DMS153 (cell line): Measurements from ENCODE around the gene CRAT.

Experiments
- DNase-seq: peaks from one replicate; lab custom pipeline; 2025; lab: John Stamatoyannopoulos, UW

The CRAT gene

GRCh38 chr9:129110740-129111527 lies at the start of gene CRAT, which contains the start of gene PTPA:
Gene CRAT (minus strand): TSS chr9:129110793. CDS start chr9:129110509, 284 bp downstream.
Gene PTPA (plus strand): TSS chr9:129111415. CDS start chr9:129111601, 186 bp downstream.
- DNase-seq, result peak; percentile 82

DNA sequence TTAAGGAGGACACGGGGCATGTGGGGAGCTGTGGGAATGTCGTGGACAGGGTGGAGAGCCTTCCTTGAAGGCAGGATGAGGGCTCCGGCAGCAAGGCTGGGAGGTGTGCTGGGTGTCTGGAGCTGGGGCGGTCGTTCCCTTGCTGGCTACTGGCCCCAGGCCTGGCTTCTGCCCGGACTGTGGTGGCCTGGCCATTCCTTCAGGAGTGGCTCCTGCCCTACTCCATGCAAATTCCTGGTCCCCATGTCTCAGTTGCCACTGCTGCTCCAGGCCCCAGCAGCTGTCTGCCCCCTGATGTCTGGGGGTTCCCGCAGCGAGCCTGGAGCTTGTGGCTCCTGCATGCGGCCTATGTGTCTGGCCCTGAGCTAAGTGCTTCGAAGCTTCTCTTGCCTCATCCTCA lies 45.6 kb upstream of the CRAT start:
- DNase-seq, result no peak

GRCh38 chr9:129154866-129155477 lies 44.4 kb upstream of the CRAT start:
- no peak for DNase-seq

- DNase-seq, result no peak
Measured at GRCh38 chr9:129151469-129151868, 40.9 kb upstream of the CRAT start.

GRCh38 chr9:129150672-129151211 lies 40.1 kb upstream of the CRAT start:
- DNase-seq, result no peak

DNA sequence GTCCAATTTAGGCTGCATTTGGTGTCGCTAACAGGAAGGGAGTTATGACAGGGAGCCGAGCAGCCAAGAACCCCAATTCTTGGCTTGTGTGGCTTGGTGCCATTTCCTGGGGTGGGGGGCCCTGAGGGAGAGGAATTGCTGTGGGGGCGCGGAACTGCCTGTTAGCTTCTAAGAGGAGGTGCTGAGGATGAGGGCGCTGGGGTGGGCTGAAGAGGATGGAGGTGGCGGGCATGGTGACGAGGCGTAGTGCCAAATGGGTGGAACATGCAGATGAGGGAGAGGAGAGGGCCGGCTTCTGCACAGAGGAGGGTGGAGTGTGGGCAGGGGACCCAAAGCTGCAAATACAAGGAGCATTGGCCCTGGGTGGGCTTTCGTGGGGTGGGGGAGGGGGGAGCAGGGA lies 39.5 kb upstream of the CRAT start:
- no peak for DNase-seq

- no peak for DNase-seq
Measured at GRCh38 chr9:129149442-129149841, 38.8 kb upstream of the CRAT start.

DNA sequence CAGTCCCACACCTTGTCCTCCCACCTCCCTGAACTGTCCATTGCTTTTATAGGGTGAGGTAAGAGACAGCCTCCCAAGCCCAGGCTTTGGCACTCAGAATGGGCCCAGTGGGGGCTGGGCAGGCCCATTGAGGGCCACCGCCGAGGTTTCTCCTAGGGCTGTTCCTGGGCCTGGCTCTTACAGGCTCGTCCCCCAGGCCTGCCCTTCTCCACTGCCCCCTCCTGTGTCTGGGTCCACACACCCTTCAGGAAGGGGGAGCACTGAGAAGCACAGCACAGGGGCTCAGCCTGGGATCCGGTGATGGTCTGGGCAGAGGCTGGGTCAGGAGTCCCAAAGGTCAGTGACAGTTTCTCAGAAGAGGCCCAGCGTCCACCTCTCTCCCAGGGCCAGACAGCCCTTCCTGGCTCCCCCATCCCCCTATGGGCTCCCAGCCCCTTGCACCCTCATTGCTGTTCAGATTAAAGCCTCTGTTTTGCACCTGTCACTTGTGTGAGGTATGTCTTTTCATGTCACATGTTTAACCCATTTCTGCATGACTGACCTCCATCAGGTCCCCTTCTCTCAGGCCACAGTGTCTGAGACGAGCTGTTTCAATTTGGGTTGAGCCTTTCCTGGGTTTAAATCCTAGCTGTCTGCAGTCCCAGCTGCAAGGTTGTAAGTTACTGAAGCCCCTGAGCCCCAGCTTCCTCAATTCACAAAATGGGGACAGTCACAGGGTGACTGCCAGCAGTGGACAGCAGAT lies 38.0 kb upstream of the CRAT start:
- DNase-seq, result no peak

DNA sequence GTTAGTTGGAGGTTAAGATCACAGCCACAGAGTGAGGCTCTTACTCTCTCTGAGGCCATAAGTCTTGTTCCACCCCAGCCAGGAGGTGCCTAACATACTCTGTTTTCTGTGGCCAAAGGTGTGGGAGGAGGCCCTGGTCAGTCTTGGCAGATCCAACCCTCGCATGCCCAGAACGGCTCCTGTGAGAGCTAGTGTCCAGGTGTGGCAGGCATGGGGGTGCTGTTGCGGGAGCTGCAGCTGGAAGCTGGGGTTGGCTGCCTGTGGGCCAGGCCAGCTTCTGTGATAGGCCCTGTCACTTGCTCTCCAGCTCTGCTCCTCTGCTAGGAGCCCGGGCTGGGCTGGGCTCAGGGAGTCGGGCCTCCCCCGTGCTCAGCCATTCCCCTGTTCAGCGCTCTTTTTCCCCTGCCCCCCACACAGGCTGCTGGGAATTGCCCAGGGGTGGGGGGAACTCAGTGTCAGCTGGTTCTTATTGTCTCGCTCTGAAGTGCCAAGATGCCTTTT lies 35.9 kb upstream of the CRAT start:
- no peak for DNase-seq

GRCh38 chr9:129145841-129146292 lies 35.3 kb upstream of the CRAT start:
- no peak for DNase-seq

DNA sequence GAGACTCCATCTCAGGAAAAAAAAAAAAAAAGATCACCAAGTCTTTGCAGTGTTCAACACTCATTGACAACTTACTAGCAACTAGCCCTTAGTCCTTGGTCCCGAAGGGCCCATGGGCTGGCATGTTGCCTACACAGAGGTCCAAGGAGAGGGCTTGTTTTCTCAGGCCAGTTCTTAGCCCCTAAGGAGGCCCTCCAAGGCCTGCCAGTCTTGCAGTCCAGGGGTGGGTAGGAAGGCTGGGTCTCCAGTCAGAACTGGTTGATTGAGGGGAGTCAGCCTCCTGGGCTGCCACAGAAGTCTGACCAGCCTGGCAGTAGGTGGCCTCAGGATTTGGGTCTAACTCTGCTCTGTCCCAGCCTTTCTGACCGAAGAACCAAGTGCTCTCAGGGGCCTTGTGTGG lies 34.7 kb upstream of the CRAT start:
- no peak for DNase-seq

- DNase-seq, result peak; percentile 10
Measured at GRCh38 chr9:129143031-129143927, 32.7 kb upstream of the CRAT start.

GRCh38 chr9:129142138-129142935 lies 31.7 kb upstream of the CRAT start:
- no peak for DNase-seq

- DNase-seq, result no peak
Measured at GRCh38 chr9:129141066-129142041, 30.8 kb upstream of the CRAT start.

GRCh38 chr9:129140397-129141065 lies 29.9 kb upstream of the CRAT start:
- DNase-seq, result peak; percentile 62

DNA sequence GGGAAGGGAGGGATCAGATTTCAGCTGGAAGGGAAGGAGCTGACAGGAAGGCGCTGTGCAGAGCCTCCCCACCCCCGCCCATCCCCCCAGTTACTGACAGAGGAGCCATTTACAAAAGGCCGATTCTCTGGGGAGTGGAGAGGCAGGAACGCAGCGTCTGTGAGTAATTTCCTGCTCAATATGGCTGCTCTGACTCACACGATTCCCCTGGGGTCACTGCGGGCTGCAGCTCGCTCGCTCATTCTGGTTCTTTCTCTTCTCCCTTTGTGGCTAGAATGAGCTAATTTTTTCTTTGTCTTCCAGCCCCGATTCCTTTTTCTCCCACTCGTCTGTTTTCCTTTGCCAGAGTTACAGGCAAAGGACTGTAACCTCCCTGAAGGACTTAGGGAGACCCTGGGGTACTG lies 29.4 kb upstream of the CRAT start:
- DNase-seq, result peak; percentile 96

GRCh38 chr9:129139233-129139992 lies 28.8 kb upstream of the CRAT start:
- peak; percentile 61 for DNase-seq
